Measurements from ENCODE around the gene HUS1. TPM values are rescaled to one million over a fixed set of nuclear protein-coding genes. Genes with fewer than 3 reads are reported as not detected.

Gene HUS1
- total and polyA plus RNA-seq, 2 of the 4 experiments (the other 2 are of a cell fraction) = 16.2 to 18.3 TPM

GRCh38 chr7:47947355-47947749, 32.1 kb downstream of the HUS1 start:
- TF ChIP-seq POLR2A (IDR thresholded peaks at IDR 0.05; ENCODE audit: low read depth, low read length) (no peak), MXI1 (IDR thresholded peaks at IDR 0.05; ENCODE audit: borderline replicate concordance, low read depth, low read length) (no peak), MAZ (IDR thresholded peaks at IDR 0.05; ENCODE audit: borderline replicate concordance, low read depth, low read length) (no peak), FOS (IDR thresholded peaks at IDR 0.05; ENCODE audit: low read depth, low read length) (no peak), RFX5 (IDR thresholded peaks at IDR 0.05; ENCODE audit: low read depth, low read length) (no peak), RCOR1 (IDR thresholded peaks at IDR 0.05; ENCODE audit: insufficient replicate concordance, low read length) (no peak), SMC3 (IDR thresholded peaks at IDR 0.05; ENCODE audit: low read depth, low read length) (no peak), CHD1 (IDR thresholded peaks at IDR 0.05; ENCODE audit: low read depth, low read length) (no peak), BHLHE40 (IDR thresholded peaks at IDR 0.05; ENCODE audit: low read depth, low read length) (no peak), RAD21 (IDR thresholded peaks at IDR 0.05; ENCODE audit: low read length) (no peak), MAFK (IDR thresholded peaks at IDR 0.05; ENCODE audit: low read depth, low read length) (no peak), NFE2L2 (IDR thresholded peaks at IDR 0.05; ENCODE audit: low read depth, low read length) (no peak)
- H3K4me2 ChIP-seq (ENCODE audit: low read depth, low read length) = no peak overlapping the region
- ATAC-seq (ENCODE audit: low read depth) (no peak), DNase-seq (no peak)
- H2AK5ac ChIP-seq (ENCODE audit: low read depth, low read length) = 0 out of 2 replicates have a peak overlapping the region, but pooled peaks have one; percentile 13
- ChIA-PET CTCF (no interaction called here), POLR2A (ENCODE audit: unreplicated experiment) (no interaction called here)
- no peak overlapping the region for H3K14ac ChIP-seq (replicated peaks; ENCODE audit: low read depth, low read length)
- H3K27me3 ChIP-seq (ENCODE audit: control insufficient read depth, insufficient read depth, low read length) = no peaks in the 10 kb centered on the region
- no peaks in the 10 kb centered on the region for H4K20me1 ChIP-seq (ENCODE audit: insufficient read depth, low read length)
- H3K4me1 ChIP-seq (ENCODE audit: control insufficient read depth, insufficient read depth, low read length) = peaks cover 4% of the 10 kb centered on the region
- no CpG with 5 or more reads among the region's 7 CpGs for WGBS, 2 experiments (ENCODE audit: extremely low coverage in 2 of 2, insufficient read length in 1 of 2)
- H4K8ac ChIP-seq (ENCODE audit: low read depth in 2 of 2, low read length in 2 of 2) = no peak overlapping the region
- no peaks in the 10 kb centered on the region for H3K79me1 ChIP-seq (ENCODE audit: low read depth in 1 of 2, low read length in 2 of 2)
- H3K27ac ChIP-seq (ENCODE audit: insufficient read depth, low read length) = no peak overlapping the region
- H4K5ac ChIP-seq (ENCODE audit: low read depth, low read length) = no peak overlapping the region
- no peak overlapping the region for H3K4me3 ChIP-seq (ENCODE audit: insufficient read depth, low read depth, low read length)
- H2AK9ac ChIP-seq (replicated peaks; ENCODE audit: low read depth, low read length, poor library complexity) = no peak overlapping the region
- no peaks in the 10 kb centered on the region for H3K9me3 ChIP-seq (ENCODE audit: control insufficient read depth, insufficient read depth, low read length)
- BruUV-seq (replicated peaks) = no TSS peak
- H2AFZ ChIP-seq (replicated peaks; ENCODE audit: low read length, poor library complexity) = no peak overlapping the region
- no peak overlapping the region for H2BK20ac ChIP-seq (ENCODE audit: low read depth, low read length)
- no peak overlapping the region for H2BK120ac ChIP-seq (ENCODE audit: low read depth, low read length)
- no peak overlapping the region for H3K18ac ChIP-seq (ENCODE audit: low read depth, low read length)
- no peaks in the 10 kb centered on the region for H3K36me3 ChIP-seq (ENCODE audit: control insufficient read depth, insufficient read depth, low read length)
- dilution Hi-C loops (cut with HindIII; ENCODE audit: low sequenced_read_pairs, unreplicated experiment) (no loop called here), in situ Hi-C loops (cut with MboI; ENCODE audit: low sequenced_read_pairs) (loop anchor here (10.0 kb wide), 2 partner anchors 513 to 683 kb away; no protein-coding TSS in a partner anchor), intact Hi-C loops (cut with micrococcal nuclease) (loop anchor here (10.0 kb wide), 2 partner anchors 363 to 683 kb away; partner anchors contain the start of gene TNS3)
- H3K56ac ChIP-seq (ENCODE audit: extremely low read depth, insufficient read depth, low read length) = no peak overlapping the region
- no peak overlapping the region for H3K23ac ChIP-seq (ENCODE audit: low read depth, low read length)
- no peak overlapping the region for H3K9ac ChIP-seq (ENCODE audit: low read depth, low read length)
- H4K91ac ChIP-seq (ENCODE audit: insufficient read depth, low read depth, low read length) = no peak overlapping the region
- no peak overlapping the region for H3K4ac ChIP-seq (ENCODE audit: low read depth, low read length)
- H2BK15ac ChIP-seq (ENCODE audit: low read depth, low read length) = no peak overlapping the region
- H3K9me1 ChIP-seq (ENCODE audit: insufficient read depth, low read length) = peaks cover 10% of the 10 kb centered on the region
- no peak overlapping the region for H2BK5ac ChIP-seq (ENCODE audit: low read depth, low read length, poor library complexity, severe bottlenecking)
